SU-DHL-6 (cell line): ENCODE results near the gene UBA6.

ENCODE experiments used
- H2AFZ ChIP-seq: fragments of 200-600 bp; sonication (generic); 2 replicates; pipeline ENCODE4 v1.6.1; 2014; ENCODE audit warnings: low read depth, mild to moderate bottlenecking, moderate library complexity, mixed read lengths, antibody characterized with exemption, low read length; ENCODE audit not compliant: severe bottlenecking
- H3F3A ChIP-seq: fragments of 200-600 bp; shearing (Covaris generic); 2 replicates; pipeline ENCODE4 v1.6.0; 2016; ENCODE audit warnings: antibody characterized with exemption, mild to moderate bottlenecking; ENCODE audit not compliant: insufficient read depth
- H3K27ac ChIP-seq: fragments of 200-600 bp; sonication (generic); 2 replicates; pipeline ENCODE4 v1.5.1; 2016; ENCODE audit warnings: low read depth, mild to moderate bottlenecking, low read length, moderate library complexity, mixed read lengths
- H3K27me3 ChIP-seq: fragments of 200-600 bp; sonication (generic), shearing (Covaris generic); 2 replicates; pipeline ENCODE4 v1.6.0; 2014; ENCODE audit warnings: mild to moderate bottlenecking, low read length
- H3K36me3 ChIP-seq: fragments of 200-600 bp; sonication (generic); 2 replicates; pipeline ENCODE4 v1.6.1; 2014; ENCODE audit warnings: mild to moderate bottlenecking, low read length, mixed read lengths
- H3K4me2 ChIP-seq: fragments of 300-600, 200-600 bp; shearing (Covaris generic), sonication (generic); 2 replicates; pipeline ENCODE4 v1.6.0; 2014; ENCODE audit warnings: low read length, low read depth, mild to moderate bottlenecking; ENCODE audit not compliant: poor library complexity, severe bottlenecking
- H3K4me3 ChIP-seq: fragments of 200-600 bp; sonication (generic); 2 replicates; pipeline ENCODE4 v1.5.1; 2014; ENCODE audit warnings: antibody characterized with exemption, low read length, mild to moderate bottlenecking, mixed read lengths; ENCODE audit not compliant: insufficient read depth, poor library complexity, severe bottlenecking
- H3K79me2 ChIP-seq: fragments of 200-600 bp; sonication (generic); 2 replicates; pipeline ENCODE4 v1.6.1; 2014; ENCODE audit warnings: mild to moderate bottlenecking, low read length, moderate library complexity; ENCODE audit not compliant: insufficient read depth
- H3K9ac ChIP-seq: fragments of 200-600 bp; sonication (generic); 2 replicates; pipeline ENCODE4 v1.7.0; 2014; ENCODE audit warnings: mild to moderate bottlenecking, low read length
- H3K9me2 ChIP-seq: fragments of 200-600 bp; sonication (generic); replicated peaks from 2 replicates; pipeline ENCODE4 v1.6.1; 2014; ENCODE audit warnings: low read length; ENCODE audit not compliant: insufficient read depth
- H3K9me3 ChIP-seq: fragments of 200-600 bp; sonication (generic); 2 replicates; pipeline ENCODE4 v1.6.1; 2014; ENCODE audit warnings: low read length, mixed read lengths; ENCODE audit not compliant: insufficient read depth
- H4K20me1 ChIP-seq: fragments of 200-600 bp; sonication (generic); 2 replicates; pipeline ENCODE4 v1.6.1; 2014; ENCODE audit warnings: low read depth, mild to moderate bottlenecking, antibody characterized with exemption, low read length, moderate library complexity, mixed read lengths
- EZH2phosphoT487 ChIP-seq: fragments of 200-600 bp; sonication (generic), shearing (Covaris generic); conservative IDR thresholded peaks from 2 replicates; pipeline ENCODE4 v1.6.1; 2018; ENCODE audit warnings: mild to moderate bottlenecking, antibody characterized with exemption, low read length, moderate library complexity, mixed read lengths
- TF ChIP-seq, protein P1 (sequence below): fragments of 200-600 bp; sonication (generic); IDR thresholded peaks from one replicate; pipeline ENCODE4 v1.5.1; 2017; ENCODE audit warnings: antibody characterized with exemption, mild to moderate bottlenecking, low read length, moderate library complexity; ENCODE audit not compliant: insufficient read depth, poor library complexity, severe bottlenecking

UBA6 gene

DNA sequence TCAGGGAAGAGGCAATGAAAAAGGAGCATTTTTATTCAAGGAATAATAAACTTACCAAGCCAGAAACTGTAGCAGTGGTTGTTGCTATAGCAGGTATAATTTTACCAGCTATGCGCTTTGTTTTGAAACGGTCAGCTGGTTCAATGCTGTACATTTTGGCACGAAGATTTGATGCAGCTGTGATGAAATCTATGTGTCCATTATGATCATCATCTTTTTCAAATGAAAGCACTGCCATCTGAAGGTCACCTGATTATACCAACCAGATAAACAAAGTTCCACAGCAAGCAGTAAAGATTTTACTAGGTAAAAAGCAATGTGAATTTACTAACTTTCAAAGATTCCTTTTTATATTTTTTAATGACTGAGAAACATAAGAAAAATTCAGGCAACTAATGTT, 76.0 kb downstream of the UBA6 start:
- Histone ChIP-seq H3K4me2 (no peak overlapping the region), H3K79me2 (no peaks in the 10 kb centered on the region), H3K27me3 (no peaks in the 10 kb centered on the region), H3K36me3 (peaks cover 5% of the 10 kb centered on the region; the same call in 1 of the 2 replicates), H3K9me2 (no peaks in the 10 kb centered on the region), H3F3A (no peaks in the 10 kb centered on the region), H3K27ac (no peak overlapping the region), H2AFZ (no peak overlapping the region), H4K20me1 (no peaks in the 10 kb centered on the region), H3K9ac (no peak overlapping the region), H3K9me3 (no peaks in the 10 kb centered on the region), H3K4me3 (no peak overlapping the region)
- no peak for TF ChIP-seq EZH2phosphoT487
- TF ChIP-seq, protein P1, sequence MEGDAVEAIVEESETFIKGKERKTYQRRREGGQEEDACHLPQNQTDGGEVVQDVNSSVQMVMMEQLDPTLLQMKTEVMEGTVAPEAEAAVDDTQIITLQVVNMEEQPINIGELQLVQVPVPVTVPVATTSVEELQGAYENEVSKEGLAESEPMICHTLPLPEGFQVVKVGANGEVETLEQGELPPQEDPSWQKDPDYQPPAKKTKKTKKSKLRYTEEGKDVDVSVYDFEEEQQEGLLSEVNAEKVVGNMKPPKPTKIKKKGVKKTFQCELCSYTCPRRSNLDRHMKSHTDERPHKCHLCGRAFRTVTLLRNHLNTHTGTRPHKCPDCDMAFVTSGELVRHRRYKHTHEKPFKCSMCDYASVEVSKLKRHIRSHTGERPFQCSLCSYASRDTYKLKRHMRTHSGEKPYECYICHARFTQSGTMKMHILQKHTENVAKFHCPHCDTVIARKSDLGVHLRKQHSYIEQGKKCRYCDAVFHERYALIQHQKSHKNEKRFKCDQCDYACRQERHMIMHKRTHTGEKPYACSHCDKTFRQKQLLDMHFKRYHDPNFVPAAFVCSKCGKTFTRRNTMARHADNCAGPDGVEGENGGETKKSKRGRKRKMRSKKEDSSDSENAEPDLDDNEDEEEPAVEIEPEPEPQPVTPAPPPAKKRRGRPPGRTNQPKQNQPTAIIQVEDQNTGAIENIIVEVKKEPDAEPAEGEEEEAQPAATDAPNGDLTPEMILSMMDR = no peak

DNA sequence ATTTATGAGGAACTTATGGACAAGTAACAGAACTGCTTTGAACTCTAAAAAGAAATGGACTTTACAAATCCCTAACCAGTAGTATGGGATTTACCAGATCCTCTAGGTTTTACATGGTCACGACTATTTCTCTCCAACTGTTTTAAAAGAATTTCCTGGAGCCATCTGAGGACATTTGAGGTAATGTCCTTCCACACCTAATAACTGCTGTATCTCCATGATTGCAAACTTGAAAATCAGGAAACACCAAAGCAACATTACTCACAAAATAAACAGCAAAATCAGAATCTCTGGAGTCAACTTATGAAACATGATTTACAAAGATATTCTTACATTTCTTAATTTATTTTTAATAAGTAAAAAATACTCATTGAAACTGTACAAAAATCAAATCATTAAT, 84.5 kb downstream of the UBA6 start:
- Histone ChIP-seq H3K9me2 (no peaks in the 10 kb centered on the region), H3K9ac (no peak overlapping the region), H3K79me2 (no peaks in the 10 kb centered on the region), H3K27ac (no peak overlapping the region), H3K4me2 (no peak overlapping the region), H3K36me3 (no peaks in the 10 kb centered on the region; the same call in 1 of the 2 replicates), H4K20me1 (no peaks in the 10 kb centered on the region), H3K9me3 (no peaks in the 10 kb centered on the region), H2AFZ (no peak overlapping the region), H3K4me3 (no peak overlapping the region), H3K27me3 (no peaks in the 10 kb centered on the region), H3F3A (0 out of 2 replicates have a peak, but pooled peaks cover 7% of the 10 kb centered on the region)
- no peak for TF ChIP-seq EZH2phosphoT487
- TF ChIP-seq, protein P1 = no peak

DNA sequence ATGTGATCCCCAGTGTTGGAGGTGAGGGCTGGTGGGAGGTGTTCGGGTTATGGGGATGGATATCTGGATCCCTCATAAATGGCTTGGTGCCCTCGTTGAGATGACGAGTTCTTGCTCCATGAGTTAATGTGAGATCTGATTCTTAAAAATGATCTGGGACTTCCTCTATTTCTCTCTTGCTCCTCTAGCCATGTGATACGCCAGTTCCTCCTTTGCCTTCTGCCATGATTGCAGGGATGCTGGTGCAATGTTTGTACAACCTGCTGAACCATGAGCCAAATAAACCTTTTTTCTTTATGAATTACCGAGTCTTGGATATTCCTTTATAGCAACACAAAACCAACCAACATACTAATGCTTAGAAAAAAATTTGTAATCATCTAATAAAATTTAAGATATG, 85.8 kb downstream of the UBA6 start:
- H3K79me2 ChIP-seq = no peaks in the 10 kb centered on the region
- H3K9me3 ChIP-seq = no peaks in the 10 kb centered on the region
- no peaks in the 10 kb centered on the region; the same call in 1 of the 2 replicates for H3K36me3 ChIP-seq
- H3K9ac ChIP-seq = no peak overlapping the region
- H3K27me3 ChIP-seq = no peaks in the 10 kb centered on the region
- 0 out of 2 replicates have a peak, but pooled peaks cover 7% of the 10 kb centered on the region for H3F3A ChIP-seq
- no peak overlapping the region for H3K4me2 ChIP-seq
- H3K27ac ChIP-seq = no peak overlapping the region
- no peak overlapping the region for H3K4me3 ChIP-seq
- H2AFZ ChIP-seq = no peak overlapping the region
- H3K9me2 ChIP-seq = no peaks in the 10 kb centered on the region
- no peak for TF ChIP-seq EZH2phosphoT487
- TF ChIP-seq, protein P1 = no peak
- H4K20me1 ChIP-seq = no peaks in the 10 kb centered on the region

DNA sequence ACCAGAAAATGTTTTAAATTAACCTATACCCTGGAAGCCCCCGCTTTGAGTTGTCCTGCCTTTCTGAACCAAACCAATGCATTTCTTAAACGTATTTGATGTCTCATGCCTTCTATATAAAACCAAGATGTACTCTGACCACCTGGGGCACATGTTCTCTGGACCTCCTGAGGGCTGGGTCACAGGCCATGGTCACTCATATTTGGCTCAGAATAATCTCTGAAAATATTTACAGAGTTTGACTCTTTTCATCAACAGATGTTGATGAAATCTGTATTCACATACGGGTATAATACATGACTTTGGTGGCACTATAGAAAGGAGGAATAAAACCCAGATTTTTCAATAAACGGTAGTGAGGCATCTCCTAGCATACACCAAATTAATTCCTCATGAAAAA, 86.8 kb downstream of the UBA6 start:
- Histone ChIP-seq H3K4me2 (no peak overlapping the region), H2AFZ (no peak overlapping the region), H3K36me3 (no peaks in the 10 kb centered on the region; the same call in 1 of the 2 replicates), H3F3A (0 out of 2 replicates have a peak, but pooled peaks cover 7% of the 10 kb centered on the region), H3K9ac (no peak overlapping the region), H3K27ac (no peak overlapping the region), H3K9me2 (no peaks in the 10 kb centered on the region), H3K4me3 (no peak overlapping the region), H4K20me1 (no peaks in the 10 kb centered on the region), H3K79me2 (no peaks in the 10 kb centered on the region), H3K9me3 (no peaks in the 10 kb centered on the region), H3K27me3 (no peaks in the 10 kb centered on the region)
- TF ChIP-seq, protein P1 = no peak
- no peak for TF ChIP-seq EZH2phosphoT487
